NB4 (cell line): ENCODE results near the gene LHX1.

Source experiments
- POLR2A ChIP-seq: IDR thresholded peaks from 2 replicates; pipeline ENCODE4 v1.6.1; 2011; ENCODE audit warnings: mild to moderate bottlenecking; ENCODE audit not compliant: insufficient read length; ENCODE audit errors: extremely low read depth
- TF ChIP-seq, protein P1 (sequence below): IDR thresholded peaks from one replicate; pipeline ENCODE4 v1.5.1; 2012; ENCODE audit warnings: low read depth, low read length

DNA sequence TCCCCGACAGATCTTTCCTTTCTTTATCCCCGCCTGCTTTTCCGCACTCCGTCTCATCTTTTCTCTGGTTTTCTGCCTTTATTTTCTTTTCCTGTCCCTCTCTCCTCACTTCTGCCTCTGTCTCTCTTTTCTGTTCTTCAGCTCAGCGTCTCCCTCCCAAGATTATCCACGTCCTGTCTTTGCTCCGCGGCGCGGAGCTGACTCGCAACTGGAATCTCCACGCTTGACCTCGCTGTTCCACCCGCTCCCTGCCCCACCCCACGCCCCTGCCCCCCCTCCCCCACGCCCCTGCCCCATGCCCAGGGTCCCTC is 4.9 kb upstream of the LHX1 start:
- TF ChIP-seq, protein P1, sequence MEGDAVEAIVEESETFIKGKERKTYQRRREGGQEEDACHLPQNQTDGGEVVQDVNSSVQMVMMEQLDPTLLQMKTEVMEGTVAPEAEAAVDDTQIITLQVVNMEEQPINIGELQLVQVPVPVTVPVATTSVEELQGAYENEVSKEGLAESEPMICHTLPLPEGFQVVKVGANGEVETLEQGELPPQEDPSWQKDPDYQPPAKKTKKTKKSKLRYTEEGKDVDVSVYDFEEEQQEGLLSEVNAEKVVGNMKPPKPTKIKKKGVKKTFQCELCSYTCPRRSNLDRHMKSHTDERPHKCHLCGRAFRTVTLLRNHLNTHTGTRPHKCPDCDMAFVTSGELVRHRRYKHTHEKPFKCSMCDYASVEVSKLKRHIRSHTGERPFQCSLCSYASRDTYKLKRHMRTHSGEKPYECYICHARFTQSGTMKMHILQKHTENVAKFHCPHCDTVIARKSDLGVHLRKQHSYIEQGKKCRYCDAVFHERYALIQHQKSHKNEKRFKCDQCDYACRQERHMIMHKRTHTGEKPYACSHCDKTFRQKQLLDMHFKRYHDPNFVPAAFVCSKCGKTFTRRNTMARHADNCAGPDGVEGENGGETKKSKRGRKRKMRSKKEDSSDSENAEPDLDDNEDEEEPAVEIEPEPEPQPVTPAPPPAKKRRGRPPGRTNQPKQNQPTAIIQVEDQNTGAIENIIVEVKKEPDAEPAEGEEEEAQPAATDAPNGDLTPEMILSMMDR: no peak
- TF ChIP-seq POLR2A: no peak
